Measurements from ENCODE around the gene BCL11B.

Gene BCL11B

DNA sequence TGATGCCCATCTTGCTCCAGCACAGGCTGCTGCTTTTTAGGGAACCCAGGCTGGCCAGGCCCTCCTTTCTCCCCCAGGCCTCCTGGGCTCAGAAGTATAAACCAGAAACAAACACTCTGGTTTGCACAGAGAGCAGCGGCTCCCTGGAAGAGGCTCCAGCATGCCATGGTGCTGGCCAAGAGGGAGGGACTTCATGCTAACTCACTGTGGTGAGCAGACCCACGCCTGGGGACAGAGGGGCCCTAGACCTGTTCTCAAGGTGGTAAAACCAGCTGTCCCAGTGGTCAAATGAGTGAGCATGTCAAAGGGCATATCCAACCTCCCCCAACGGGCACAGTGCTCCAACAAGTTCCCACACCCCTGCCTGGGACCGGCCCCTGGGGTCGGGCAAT lies 15.5 kb downstream of the BCL11B start:
- in situ Hi-C loops (cut with MboI; ENCODE audit: low sequenced_read_pairs): no loop called here

DNA sequence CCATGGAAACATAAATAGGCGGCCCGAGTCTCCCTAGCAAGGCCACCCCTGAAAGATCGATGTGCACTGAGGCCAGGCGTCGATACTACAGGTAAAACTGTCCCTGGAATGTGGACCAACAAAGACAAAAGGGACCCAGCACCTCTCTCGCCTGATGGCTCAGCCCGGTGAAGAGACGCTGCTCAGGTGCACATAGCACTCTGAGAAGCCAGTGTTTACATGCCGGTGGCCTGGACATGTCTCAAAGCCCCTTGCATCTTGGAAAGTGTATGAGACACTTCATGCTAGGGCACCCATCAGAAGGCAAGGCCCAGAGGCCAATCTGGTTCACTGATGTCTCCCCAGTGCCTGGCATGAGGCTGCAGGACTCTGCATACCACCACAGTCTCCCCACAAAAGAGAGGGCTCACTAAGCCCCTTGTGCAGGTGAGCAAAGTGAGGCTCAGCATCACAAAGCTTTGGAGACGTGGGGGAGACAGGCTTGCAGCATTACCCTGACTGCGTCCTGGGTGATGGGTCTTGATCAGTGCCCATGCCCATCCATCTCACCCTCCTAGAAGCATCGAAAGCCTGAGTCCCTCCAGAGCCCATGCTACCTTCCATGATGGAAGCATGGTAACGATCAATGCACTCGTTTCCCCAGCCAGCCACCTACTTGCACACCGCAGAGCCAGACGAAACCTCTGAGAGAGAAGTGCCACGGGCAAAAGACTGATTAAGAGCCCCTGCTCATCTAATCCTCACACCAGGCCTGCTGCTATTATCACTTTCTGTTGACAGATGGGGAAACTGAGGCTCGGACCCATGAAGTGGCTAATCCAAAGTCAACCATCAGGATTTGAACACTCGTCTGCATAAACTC lies 16.1 kb downstream of the BCL11B start:
- in situ Hi-C loops (cut with MboI; ENCODE audit: low sequenced_read_pairs): no loop called here

DNA sequence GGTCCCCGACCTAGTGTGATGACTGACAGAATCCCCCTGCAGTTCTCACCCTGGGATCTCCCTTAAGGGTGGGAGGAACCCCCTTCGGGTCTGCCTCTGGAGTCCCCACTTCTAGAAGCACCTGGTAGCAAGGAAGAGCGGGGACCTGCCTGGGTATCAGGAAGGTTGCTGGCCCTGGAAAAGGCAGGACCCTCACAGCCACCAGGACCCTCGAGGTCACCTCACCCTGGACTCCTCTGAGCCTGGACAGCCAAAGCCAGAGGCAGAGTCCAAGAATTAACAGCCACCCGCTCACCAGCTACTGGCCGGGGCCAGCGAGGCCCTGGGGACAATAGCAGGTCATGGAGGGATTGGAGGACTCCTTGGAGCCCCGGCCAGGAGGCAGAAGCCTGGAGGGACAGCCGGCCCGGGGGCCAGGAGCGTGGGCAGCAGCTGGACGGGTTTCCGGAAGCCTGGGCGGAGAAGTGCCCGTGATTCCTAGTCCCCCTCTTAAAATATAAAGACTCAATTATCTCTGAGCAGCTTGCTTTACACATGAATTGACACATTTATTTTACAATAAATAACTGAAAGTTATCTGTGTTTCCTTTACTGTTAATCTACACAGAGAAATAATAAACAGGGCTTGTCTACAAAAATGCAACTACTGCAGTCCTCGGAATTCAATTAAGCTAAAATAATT lies 17.5 kb downstream of the BCL11B start:
- in situ Hi-C loops (cut with MboI; ENCODE audit: low sequenced_read_pairs): no loop called here

DNA sequence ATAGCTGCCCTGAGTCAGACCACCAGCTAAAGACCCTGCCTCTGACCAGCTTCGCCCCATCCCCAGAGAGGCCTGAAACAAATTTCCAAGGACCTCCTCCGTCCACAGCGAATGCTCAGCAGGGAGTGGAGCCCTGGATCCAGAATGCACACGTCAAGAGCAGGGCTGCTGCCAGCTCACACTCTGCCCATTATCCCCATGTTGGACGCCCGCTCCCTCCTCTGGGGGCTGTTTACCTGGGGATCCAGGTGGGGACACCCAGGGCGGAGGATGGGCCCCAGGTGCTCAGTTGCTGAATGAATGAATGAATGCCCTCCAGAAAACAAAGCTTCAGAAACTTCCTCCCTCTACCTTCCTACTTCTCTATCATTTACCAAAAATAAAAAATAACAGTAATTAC lies 18.1 kb downstream of the BCL11B start:
- in situ Hi-C loops (cut with MboI; ENCODE audit: low sequenced_read_pairs): no loop called here

DNA sequence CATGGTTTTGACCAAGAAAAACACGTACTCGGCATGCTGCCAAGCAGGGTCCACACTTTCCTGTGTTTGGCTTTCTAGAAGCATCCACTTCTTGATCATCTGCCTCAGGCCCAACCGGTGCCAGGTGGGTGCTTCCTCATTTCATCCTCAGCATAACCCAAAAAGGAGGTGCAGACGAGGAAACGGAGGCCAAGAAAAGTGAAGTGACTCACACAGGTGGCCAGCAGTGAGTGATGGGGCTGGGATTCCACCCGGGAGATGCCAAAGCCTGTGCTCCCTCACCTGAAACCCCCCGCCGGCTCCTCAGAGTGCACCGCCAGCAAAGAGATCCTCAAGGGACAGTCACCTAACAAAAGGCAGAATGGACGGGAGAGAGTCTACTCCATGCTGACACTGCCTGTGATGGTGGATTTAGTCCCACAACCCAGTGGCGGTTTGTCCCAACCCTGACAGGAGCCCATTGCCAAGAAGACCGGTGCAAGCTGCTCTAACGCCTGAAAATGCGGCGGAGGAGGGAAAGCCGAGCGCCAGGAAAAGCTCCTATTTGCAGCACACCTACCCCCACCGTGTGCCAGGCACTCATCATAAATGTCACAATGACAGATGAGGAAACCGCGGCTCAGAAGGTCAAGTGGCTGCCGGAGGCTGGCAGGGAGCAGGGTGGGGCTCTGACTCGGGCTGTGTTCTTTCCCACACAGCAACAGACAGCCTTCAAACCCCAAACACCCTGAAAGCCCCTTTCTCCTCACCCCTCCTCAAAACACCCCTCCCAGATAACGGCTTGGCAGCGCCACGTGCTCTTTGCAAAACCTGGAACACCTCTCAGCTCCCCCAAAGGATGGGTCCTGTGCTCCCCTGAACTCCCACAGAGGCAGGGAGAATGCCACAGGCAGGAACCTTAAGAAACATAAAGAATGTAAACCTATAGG lies 18.8 kb downstream of the BCL11B start:
- in situ Hi-C loops (cut with MboI; ENCODE audit: low sequenced_read_pairs): no loop called here

DNA sequence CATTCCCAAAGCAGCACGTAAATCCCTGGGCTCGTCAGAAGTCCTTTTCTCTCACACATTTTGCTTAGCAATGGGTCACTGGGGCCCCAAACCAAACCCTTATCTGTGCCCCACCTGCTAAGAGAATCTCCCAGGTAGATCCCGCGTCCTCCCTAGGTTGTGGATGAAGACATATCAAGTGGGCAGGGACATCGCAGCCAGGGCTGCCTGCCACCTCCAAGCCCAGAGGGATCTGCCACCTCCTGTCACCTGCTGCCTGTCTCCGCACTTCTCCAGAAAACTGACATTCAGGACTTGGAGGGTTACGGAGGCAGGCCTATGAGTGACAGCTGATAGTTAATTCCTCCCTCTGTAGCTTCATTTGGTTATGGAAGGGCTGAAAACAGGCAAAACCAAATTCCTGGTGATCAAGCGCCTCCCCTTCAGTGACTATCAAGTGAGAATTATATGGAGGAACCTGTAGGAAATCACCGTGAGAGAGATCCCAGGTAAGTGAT lies 19.5 kb downstream of the BCL11B start:
- in situ Hi-C loops (cut with MboI; ENCODE audit: low sequenced_read_pairs): no loop called here

DNA sequence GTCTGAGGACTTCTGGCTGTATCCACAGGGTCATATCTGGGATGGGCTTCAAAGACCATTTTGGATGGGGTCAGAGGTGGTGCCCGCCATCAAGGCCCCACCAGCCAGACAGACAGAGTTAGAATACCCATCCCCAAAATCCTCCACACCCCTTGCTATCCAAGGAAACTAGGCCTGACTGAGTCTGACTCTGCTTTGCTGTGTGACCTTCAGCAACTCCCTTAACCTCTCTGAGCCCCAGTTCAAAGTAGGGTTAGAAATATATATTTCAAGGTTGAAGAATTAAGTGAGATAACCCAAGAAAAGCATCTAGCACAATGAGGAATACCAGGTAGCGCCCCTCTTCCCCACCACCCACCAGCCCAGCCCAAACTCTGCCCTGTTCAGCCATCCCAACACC lies 20.3 kb downstream of the BCL11B start:
- in situ Hi-C loops (cut with MboI; ENCODE audit: low sequenced_read_pairs): no loop called here

DNA sequence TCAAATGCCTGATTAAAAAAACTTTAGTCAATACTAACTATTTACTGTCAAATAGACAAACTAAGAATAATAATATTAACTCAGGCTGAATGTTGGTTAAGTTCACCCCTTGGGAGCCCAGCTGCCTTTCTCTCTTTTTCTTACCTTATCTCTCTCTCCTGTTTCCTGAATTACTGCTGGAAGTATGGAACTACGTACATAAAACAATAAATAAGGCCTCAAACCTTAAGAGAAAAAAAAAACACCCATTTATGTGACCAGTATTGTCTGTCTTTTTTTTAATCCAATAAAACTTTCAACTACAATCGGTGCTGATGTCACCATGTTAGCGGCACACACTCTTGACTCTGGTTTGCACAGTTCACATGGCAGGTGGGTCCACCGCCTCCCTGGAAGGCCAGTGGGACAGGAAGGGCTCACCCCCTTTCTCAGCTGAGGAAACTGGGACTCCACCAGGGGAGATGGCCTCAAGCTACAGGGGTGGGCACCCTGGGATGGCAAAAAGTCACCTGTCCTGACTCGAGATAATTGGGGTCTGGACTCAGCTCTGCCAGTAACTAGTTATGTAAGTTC lies 21.3 kb downstream of the BCL11B start:
- in situ Hi-C loops (cut with MboI; ENCODE audit: low sequenced_read_pairs): no loop called here

DNA sequence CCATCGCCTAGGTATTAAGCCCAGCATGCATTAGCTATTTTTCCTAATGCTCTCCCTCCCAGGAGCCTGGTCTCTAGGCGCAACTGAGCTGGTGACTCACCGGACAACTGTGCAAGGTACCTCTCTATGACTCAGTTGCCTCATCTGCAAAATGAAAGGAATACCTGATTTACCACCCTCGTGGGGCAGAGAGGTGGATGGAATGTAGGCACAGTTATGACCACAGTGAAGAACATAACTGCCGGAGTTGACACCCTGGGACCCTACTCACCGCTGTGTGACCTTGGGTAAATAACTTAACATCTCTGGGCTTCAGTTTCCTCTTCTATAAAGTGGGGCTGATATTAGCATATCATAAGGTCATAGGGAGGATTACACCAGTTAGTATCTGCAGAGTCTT lies 22.6 kb downstream of the BCL11B start:
- in situ Hi-C loops (cut with MboI; ENCODE audit: low sequenced_read_pairs): no loop called here

DNA sequence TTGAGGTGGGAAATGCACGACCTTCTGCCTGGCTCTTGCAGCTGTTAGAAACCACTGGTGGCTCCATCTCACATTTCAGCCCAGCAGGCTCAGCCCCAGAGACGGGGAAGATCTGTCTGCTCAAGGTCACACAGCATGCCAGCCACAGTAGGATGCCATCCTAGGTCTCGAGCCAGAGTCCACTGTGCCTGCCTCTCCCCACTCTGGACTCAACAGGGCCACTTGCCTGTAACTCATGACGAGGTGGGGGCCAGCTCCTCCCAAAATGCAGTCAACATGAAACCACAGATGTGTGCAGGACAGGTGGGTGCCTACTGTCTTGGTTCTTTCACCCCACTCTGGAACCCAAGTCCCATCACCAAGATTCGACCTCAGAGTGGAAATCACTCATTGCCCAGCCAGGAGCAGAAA lies 23.2 kb downstream of the BCL11B start:
- in situ Hi-C loops (cut with MboI; ENCODE audit: low sequenced_read_pairs): no loop called here

DNA sequence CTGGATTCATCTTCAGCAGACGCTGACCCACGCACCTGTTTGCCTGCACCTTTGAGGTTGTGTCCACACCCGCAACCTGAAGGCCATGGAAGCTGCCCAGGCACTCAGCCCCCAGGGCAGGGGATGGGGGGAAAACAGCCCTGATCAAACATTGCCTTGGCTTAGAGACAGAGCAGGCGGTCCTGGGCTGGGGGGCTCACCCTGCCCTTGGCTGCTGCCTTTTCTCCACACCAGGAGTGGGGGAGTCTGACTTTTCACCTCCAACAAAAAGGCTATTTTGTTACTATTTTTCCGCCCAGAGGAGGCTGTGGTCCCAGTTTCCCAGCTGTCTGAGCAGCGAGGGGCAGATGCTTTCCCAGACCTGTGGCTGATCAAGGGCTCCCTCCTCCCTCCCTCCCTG lies 24.2 kb downstream of the BCL11B start:
- in situ Hi-C loops (cut with MboI; ENCODE audit: low sequenced_read_pairs): no loop called here

DNA sequence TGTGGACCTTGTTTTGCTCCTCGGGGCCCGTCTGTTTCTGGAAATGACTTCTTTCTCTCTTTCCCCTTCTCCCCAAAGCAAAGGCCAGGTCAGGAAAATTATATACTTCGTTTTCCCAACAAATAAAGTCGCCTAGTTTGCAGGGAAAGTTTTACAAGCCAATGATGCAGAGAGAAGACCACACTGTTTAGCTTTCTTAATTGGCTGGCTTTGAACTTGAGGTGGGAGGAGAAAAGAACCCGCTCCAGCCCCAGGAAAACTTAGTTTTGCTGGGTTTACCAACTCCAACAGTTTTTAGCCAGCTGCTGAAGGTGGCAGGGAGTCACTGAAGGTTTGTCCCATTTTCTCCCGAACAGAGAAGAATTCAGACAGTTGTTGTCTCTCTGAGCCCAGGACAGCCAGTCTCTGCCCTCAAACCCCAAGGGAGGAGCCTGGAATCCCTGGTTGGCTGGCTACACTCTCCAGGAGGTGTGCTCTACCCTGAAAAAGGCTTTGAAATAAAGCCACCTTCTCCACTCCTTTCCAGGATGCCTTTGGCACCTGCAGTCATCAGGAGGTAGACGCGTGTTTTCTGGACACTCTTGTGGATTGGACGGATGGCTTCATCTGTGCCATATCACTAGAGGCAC lies 24.8 kb downstream of the BCL11B start:
- in situ Hi-C loops (cut with MboI; ENCODE audit: low sequenced_read_pairs): no loop called here

DNA sequence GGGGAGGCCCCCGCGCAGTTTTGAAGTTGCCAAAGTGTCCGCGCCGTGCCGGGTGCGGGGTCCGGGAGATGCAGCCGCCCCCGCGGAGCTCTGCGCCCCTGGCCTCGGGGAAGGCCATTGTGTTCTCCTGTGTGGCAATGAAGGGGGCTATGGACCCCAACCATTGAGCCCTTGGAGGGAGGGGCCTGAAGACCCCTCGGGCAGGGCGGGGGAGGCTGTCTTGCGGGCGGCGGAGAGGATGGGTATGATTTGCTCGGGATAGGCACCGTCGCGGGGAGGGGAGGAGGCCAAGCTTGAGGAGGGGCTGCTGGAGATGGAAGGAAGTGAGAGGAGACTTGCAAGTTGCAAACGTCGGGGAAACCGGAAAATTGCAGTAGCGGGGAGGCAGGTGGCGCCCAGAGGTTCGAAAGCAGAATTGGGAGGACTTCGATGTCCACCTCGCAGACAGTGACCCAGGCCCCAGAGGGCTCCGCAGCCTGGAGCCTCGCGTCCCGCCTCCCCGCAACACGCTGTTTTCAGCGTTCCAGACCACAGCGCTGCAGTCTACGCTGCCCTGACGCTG lies 25.4 kb downstream of the BCL11B start:
- in situ Hi-C loops (cut with MboI; ENCODE audit: low sequenced_read_pairs): no loop called here

DNA sequence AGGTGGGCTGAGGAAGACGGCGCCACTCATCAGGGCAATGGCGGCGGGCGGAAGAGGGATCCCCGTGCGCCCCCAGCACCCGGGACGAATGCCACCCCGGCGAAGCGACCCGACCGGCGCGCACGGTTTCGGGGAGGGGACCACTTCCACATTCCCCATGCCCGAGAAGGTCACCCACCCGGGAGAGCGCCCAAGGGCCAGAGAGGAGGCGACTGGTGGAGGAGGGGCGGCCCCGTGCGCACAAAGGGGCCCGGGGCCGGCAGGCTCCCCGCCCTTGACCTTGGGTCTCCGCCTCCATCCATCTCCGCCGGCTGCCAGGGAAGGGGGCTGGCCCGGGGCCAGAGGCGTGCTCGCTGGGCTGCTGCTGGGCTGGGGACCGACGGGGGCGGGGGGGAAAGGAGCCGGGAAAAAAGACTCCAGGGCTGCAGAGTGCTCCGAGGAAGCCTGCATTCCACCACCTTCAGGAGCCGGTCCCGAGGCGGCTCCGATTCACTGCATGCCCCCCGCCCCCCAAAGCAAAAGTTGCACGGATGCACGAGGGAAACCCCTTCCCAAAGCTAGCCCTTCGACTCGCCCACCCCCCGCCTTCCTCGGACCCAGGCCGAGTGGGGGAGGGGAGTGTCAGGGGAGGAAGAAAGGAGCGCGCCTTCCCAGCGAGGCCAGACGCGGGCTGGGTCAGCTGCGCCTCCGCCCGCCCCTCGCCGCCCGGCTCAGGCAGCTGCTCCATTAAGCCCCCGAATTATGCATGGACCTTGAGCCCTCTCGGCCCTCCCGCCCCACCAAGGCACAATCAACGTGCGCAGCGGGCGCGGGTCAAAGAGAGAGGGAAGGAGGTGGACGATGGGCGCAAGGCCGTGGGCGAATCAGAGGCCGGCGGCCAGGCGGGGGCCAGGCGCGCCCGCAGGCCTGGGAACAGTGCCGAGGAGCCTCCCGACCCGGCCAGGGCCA lies 26.2 kb downstream of the BCL11B start:
- in situ Hi-C loops (cut with MboI; ENCODE audit: low sequenced_read_pairs): no loop called here

DNA sequence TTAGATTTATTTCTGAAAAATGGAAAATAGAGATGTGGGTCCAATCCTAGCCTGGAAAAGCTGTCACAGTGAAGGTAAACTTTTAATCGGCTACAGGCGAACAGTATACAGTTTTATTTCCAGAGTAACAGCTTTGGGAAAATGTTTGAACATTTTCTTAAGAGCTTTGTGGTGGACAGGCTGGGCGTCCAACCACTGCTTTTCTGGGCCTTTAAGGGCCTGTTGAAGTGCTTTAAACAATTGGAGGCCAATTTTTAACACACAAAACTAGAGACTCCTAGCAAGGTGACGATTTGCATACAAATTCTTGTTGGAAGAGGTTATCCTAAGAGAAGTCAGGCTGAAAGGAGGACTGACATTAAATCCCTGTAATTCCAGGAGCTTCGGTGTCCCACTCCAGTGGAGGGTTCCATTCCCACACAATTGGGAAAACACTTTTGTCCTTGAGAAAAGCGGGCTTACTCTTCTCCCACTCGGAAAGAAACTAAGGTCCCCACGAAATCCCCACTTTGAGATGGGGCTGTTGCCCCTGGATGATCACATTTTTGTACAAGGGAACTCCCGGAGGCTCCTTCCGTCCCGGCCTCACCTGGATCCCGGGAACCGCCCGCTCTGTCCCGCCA lies 26.9 kb downstream of the BCL11B start:
- in situ Hi-C loops (cut with MboI; ENCODE audit: low sequenced_read_pairs): no loop called here

DNA sequence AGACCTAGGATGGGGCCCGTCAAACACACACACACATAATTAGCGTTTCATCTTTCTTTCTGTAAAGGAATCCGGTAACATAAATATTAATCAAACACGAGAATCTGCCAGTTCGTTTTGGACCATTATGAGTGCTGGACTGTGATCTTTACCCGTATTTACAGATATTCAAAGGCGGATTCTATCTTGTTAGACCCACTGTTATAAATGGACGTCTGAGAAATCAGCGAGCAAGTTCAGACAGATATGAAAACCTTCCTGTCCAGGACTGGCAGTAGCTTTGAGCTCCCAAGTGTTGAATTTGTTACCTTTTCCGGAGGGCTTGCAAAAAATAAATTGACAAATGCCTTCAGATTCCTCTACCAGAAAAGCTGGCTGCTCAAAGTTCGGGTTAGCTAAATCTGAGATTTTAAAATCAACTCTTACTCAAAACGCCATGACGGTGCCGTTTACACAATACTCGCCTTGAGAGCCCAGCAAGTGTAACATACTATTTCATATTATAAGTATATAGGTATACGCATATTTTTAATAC lies 27.6 kb downstream of the BCL11B start:
- in situ Hi-C loops (cut with MboI; ENCODE audit: low sequenced_read_pairs): no loop called here

DNA sequence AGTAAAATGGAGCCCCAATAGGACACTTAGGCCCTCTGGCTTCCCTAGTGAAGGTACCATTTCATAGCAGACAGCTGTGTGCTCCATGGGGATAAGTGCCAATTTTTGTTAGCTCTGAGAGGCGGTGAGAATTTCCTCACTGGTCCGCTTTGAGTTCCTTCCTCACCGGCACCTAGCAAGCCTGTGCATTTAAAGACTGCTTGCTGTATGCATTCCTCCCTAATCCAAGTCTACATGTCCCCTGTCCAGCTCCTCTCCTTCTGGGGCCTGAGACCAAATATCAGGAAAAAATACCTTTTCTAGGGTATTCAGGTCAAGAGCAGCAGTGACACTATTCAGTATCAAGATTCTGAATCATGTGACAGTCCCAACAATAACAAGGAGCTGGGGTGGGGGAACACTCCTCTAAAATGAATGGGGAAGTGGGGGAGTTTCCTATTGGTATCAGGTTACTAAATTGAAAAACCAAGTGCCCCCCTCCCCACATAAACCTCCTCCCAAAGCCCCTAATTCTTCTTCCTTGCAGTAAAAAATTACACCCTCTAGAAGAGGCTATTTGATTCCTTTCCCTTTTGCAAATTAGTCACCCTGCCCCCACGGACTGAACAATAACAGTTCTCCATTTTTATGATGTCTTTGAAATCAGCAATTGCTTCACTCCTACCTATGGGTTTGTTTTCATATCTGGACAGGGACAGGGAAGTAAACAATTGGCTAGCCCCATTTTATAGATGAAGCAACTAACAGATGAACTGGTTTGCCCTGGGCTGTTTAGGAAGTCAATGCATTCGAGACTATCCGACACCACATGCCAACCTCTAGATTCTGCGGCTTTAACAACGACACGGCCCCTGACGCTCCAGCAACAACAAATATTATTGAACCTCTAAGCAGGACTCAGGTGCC lies 28.9 kb downstream of the BCL11B start:
- in situ Hi-C loops (cut with MboI; ENCODE audit: low sequenced_read_pairs): no loop called here

Data from hTERT RPE-1 (cell line).